Stimulated activated CD4-positive, alpha-beta T cell treated with anti-CD3 and anti-CD28 coated beads, Interleukin-12 subunit alpha, Interleukin-12 subunit beta, amount 100 ng/mL, for 48 hours (primary cell): ENCODE results near the gene DTX2.
"Not testable (repeated sequence)": the region's sequence is repeated elsewhere in the genome, so short reads cannot be mapped to it uniquely, and the experiment has no call there.

ENCODE experiments used
- DNase-seq, 3 donors: peaks; one replicate each; pipeline ENCODE4 v3.0.0-alpha.2; 2020; ENCODE audit warnings: low read depth in 2 of 3, low spot score in 1 of 3

The DTX2 gene

GRCh38 chr7:76442664-76443446 lies 18.7 kb upstream of the DTX2 start:
- not testable (repeated sequence) for DNase-seq

- DNase-seq = not testable (repeated sequence)
Measured at GRCh38 chr7:76443846-76444245, 17.7 kb upstream of the DTX2 start.

- not testable (repeated sequence) for DNase-seq
Measured at GRCh38 chr7:76445577-76446008, 15.9 kb upstream of the DTX2 start.

- not testable (repeated sequence) for DNase-seq
Measured at GRCh38 chr7:76457017-76457416, 4.5 kb upstream of the DTX2 start.

- DNase-seq = not testable (repeated sequence)
Measured at GRCh38 chr7:76458504-76458903, 3.0 kb upstream of the DTX2 start.

GRCh38 chr7:76460767-76461166 lies 742 bp upstream of the DTX2 start:
- DNase-seq = not testable (repeated sequence)

GRCh38 chr7:76462271-76462882 lies 868 bp downstream of the DTX2 start:
- not testable (repeated sequence) for DNase-seq

- not testable (repeated sequence) for DNase-seq
Measured at GRCh38 chr7:76464959-76465358, 3.5 kb downstream of the DTX2 start.

GRCh38 chr7:76465950-76466349 lies 4.4 kb downstream of the DTX2 start:
- not testable (repeated sequence) for DNase-seq

- not testable (repeated sequence) for DNase-seq
Measured at GRCh38 chr7:76467743-76468404, 6.4 kb downstream of the DTX2 start.

- DNase-seq = not testable (repeated sequence)
Measured at GRCh38 chr7:76471556-76472221, 10.2 kb downstream of the DTX2 start.

GRCh38 chr7:76473097-76473496 lies 11.6 kb downstream of the DTX2 start:
- not testable (repeated sequence) for DNase-seq

GRCh38 chr7:76476280-76476679 lies 14.8 kb downstream of the DTX2 start:
- DNase-seq = not testable (repeated sequence)

- not testable (repeated sequence) for DNase-seq
Measured at GRCh38 chr7:76476742-76477474, 15.4 kb downstream of the DTX2 start.

GRCh38 chr7:76479628-76480027 lies 18.1 kb downstream of the DTX2 start:
- DNase-seq = not testable (repeated sequence)

GRCh38 chr7:76480403-76481253 lies 19.1 kb downstream of the DTX2 start:
- not testable (repeated sequence) for DNase-seq

GRCh38 chr7:76482660-76483059 lies 21.2 kb downstream of the DTX2 start:
- DNase-seq = not testable (repeated sequence)

GRCh38 chr7:76483081-76483480 lies 21.6 kb downstream of the DTX2 start:
- DNase-seq = not testable (repeated sequence)

- DNase-seq = not testable (repeated sequence)
Measured at GRCh38 chr7:76484456-76484855, 22.9 kb downstream of the DTX2 start.
